ENCODE measurements around the gene ATP8B3.

ATP8B3 gene

GRCh38 chr19:1752757-1753728, 59.0 kb downstream of the ATP8B3 start, which contains the start of gene ONECUT3:
TSS of gene ONECUT3 (plus strand) at chr19:1753506. CDS start at chr19:1753663, 157 bp downstream.
- DNase-seq: no peak

GRCh38 chr19:1752009-1752756, 59.9 kb downstream of the ATP8B3 start:
- DNase-seq: no peak

- no peak for DNase-seq
Observed at GRCh38 chr19:1751367-1752008, 60.6 kb downstream of the ATP8B3 start.

GRCh38 chr19:1750343-1751021, 61.6 kb downstream of the ATP8B3 start:
- DNase-seq: no peak

- no peak for DNase-seq
Observed at GRCh38 chr19:1749373-1750342, 62.4 kb downstream of the ATP8B3 start.

- DNase-seq: no peak
Observed at GRCh38 chr19:1748873-1749341, 63.2 kb downstream of the ATP8B3 start.

GRCh38 chr19:1748115-1748872, 63.8 kb downstream of the ATP8B3 start:
- DNase-seq: no peak

- peak; percentile 24 for DNase-seq
Observed at GRCh38 chr19:1747285-1748114, 64.6 kb downstream of the ATP8B3 start.

GRCh38 chr19:1746401-1747284, 65.4 kb downstream of the ATP8B3 start:
- no peak for DNase-seq

- no peak for DNase-seq
Observed at GRCh38 chr19:1745589-1746031, 66.5 kb downstream of the ATP8B3 start.

GRCh38 chr19:1744822-1745563, 67.1 kb downstream of the ATP8B3 start:
- no peak for DNase-seq

GRCh38 chr19:1744133-1744665, 67.9 kb downstream of the ATP8B3 start:
- DNase-seq: no peak

- no peak for DNase-seq
Observed at GRCh38 chr19:1742989-1743696, 68.9 kb downstream of the ATP8B3 start.

GRCh38 chr19:1739960-1740629, 72.0 kb downstream of the ATP8B3 start:
- no peak for DNase-seq

GRCh38 chr19:1736927-1737326, 75.1 kb downstream of the ATP8B3 start:
- no peak for DNase-seq

GRCh38 chr19:1736280-1736679, 75.8 kb downstream of the ATP8B3 start:
- DNase-seq: no peak

Measured in activated T-cell treated with anti-CD3 and anti-CD28 coated beads for 4 hours (primary cell).